GM23338 (cell line): Measurements from ENCODE around the gene MAPK4. TPM values are rescaled to one million over a fixed set of nuclear protein-coding genes. Genes with fewer than 3 reads are reported as not detected.

Source experiments
- ATAC-seq: fragments of 200-7000 bp; cut with Tn5 transposase; 3 replicates; pipeline ENCODE4 v1.9.1; 2020
- DNase-seq: peaks from one replicate; pipeline ENCODE4 v3.0.0-alpha.2; 2015; ENCODE audit warnings: low spot score
- H2AFZ ChIP-seq: fragments of 200-600 bp; sonication (generic); 2 replicates; pipeline ENCODE4 v1.8.0; 2016; ENCODE audit warnings: antibody characterized with exemption, mild to moderate bottlenecking, moderate library complexity
- H3F3A ChIP-seq: fragments of 200-600 bp; sonication (generic); replicated peaks from 2 replicates; pipeline ENCODE4 v1.8.0; 2017; ENCODE audit warnings: antibody characterized with exemption, mixed run types, low read depth
- H3K27ac ChIP-seq: fragments of 200-600 bp; sonication (generic); 2 replicates; pipeline ENCODE4 v1.6.1; 2016; ENCODE audit warnings: low read depth
- H3K27me3 ChIP-seq: fragments of 200-600 bp; sonication (generic); 2 replicates; pipeline ENCODE4 v1.8.0; 2016; ENCODE audit warnings: mild to moderate bottlenecking, mixed run types, moderate library complexity; ENCODE audit not compliant: insufficient read depth
- H3K36me3 ChIP-seq: fragments of 200-600 bp; sonication (generic); 2 replicates; pipeline ENCODE4 v1.8.0; 2016; ENCODE audit warnings: mild to moderate bottlenecking; ENCODE audit not compliant: insufficient read depth
- H3K4me1 ChIP-seq: fragments of 200-600 bp; sonication (generic); 2 replicates; pipeline ENCODE4 v1.8.0; 2016; ENCODE audit warnings: mild to moderate bottlenecking, moderate library complexity; ENCODE audit not compliant: insufficient read depth
- H3K4me2 ChIP-seq: fragments of 200-600 bp; sonication (generic); 2 replicates; pipeline ENCODE4 v1.7.1; 2017; ENCODE audit warnings: mixed run types
- H3K4me3 ChIP-seq: fragments of 200-600 bp; sonication (generic); 2 replicates; pipeline ENCODE4 v1.6.1; 2016; ENCODE audit warnings: mixed run types
- H3K79me2 ChIP-seq: fragments of 200-600 bp; sonication (generic); replicated peaks from 2 replicates; pipeline ENCODE4 v1.8.0; 2017; ENCODE audit warnings: mild to moderate bottlenecking; ENCODE audit not compliant: insufficient read depth
- H3K9me2 ChIP-seq: fragments of 200-600 bp; sonication (generic); 2 replicates; pipeline ENCODE4 v1.8.0; 2017; ENCODE audit not compliant: insufficient read depth
- H4K20me1 ChIP-seq: fragments of 200-600 bp; sonication (generic); replicated peaks from 2 replicates; pipeline ENCODE4 v1.8.0; 2017; ENCODE audit warnings: mild to moderate bottlenecking; ENCODE audit not compliant: insufficient read depth
- H3K27ac Mint-ChIP-seq: 2 replicates; pipeline ENCODE4 v1.8.0; 2020; ENCODE audit warnings: inconsistent platforms, mild to moderate bottlenecking, moderate library complexity, mixed read lengths
- H3K27me3 Mint-ChIP-seq: 3 replicates; pipeline ENCODE4 v1.8.0; 2022; ENCODE audit warnings: low read depth, mild to moderate bottlenecking, moderate library complexity, mixed read lengths, inconsistent platforms; ENCODE audit not compliant: insufficient read depth, poor library complexity
- H3K36me3 Mint-ChIP-seq: 3 replicates; pipeline ENCODE4 v1.8.0; 2021; ENCODE audit warnings: low read depth, mild to moderate bottlenecking, inconsistent platforms, moderate library complexity, mixed read lengths
- H3K4me1 Mint-ChIP-seq: 3 replicates; pipeline ENCODE4 v1.8.0; 2020; ENCODE audit warnings: mild to moderate bottlenecking, inconsistent platforms, mixed read lengths
- H3K4me3 Mint-ChIP-seq: 3 replicates; pipeline ENCODE4 v1.8.0; 2021; ENCODE audit warnings: moderate library complexity, mild to moderate bottlenecking, inconsistent platforms, mixed read lengths
- H3K9me3 Mint-ChIP-seq: 3 replicates; pipeline ENCODE4 v1.8.0; 2020; ENCODE audit warnings: moderate library complexity, mild to moderate bottlenecking, inconsistent platforms, mixed read lengths
- CTCF ChIP-seq, 2 experiments: fragments of 200-600 bp in 1 of 2; sonication (generic) in 1 of 2; conservative IDR thresholded peaks; 2 replicates each; pipeline versions ENCODE4 v1.5.1 to v1.6.1; 2016 to 2017; ENCODE audit warnings: antibody characterized with exemption in 2 of 2, low read depth in 2 of 2, mild to moderate bottlenecking in 2 of 2, moderate library complexity in 1 of 2
- ETS1 ChIP-seq: IDR thresholded peaks from 2 replicates; pipeline ENCODE4 v1.6.1; 2016; ENCODE audit warnings: antibody characterized with exemption
- EZH2 ChIP-seq: fragments of 200-600 bp; sonication (generic); IDR thresholded peaks from one replicate; pipeline ENCODE4 v1.8.0; 2017; ENCODE audit warnings: antibody characterized with exemption, mild to moderate bottlenecking, low read depth; ENCODE audit not compliant: unreplicated experiment
- EZH2phosphoT487 ChIP-seq: fragments of 200-600 bp; sonication (generic); IDR thresholded peaks from one replicate; pipeline ENCODE4 v1.8.1; 2018; ENCODE audit warnings: antibody characterized with exemption; ENCODE audit not compliant: unreplicated experiment
- NANOG ChIP-seq: IDR thresholded peaks from 2 replicates; pipeline ENCODE4 v1.6.1; 2016; ENCODE audit warnings: antibody characterized with exemption, borderline replicate concordance
- POLR2AphosphoS5 ChIP-seq: IDR thresholded peaks from 2 replicates; pipeline ENCODE4 v1.6.1; 2016; ENCODE audit warnings: antibody characterized with exemption, low read depth
- REST ChIP-seq: IDR thresholded peaks from one replicate; pipeline ENCODE4 v1.6.1; 2018; ENCODE audit warnings: antibody characterized with exemption; ENCODE audit not compliant: unreplicated experiment
- STAT1 ChIP-seq: IDR thresholded peaks from one replicate; pipeline ENCODE4 v1.6.1; 2016; ENCODE audit warnings: antibody characterized with exemption; ENCODE audit not compliant: unreplicated experiment
- ZNF114 ChIP-seq: fragments of 250-450 bp; sonication (Bioruptor Pico); IDR thresholded peaks from 2 replicates; pipeline ENCODE4 v1.5.0; 2020; ENCODE audit warnings: mild to moderate bottlenecking, moderate library complexity
- ZNF331 ChIP-seq: fragments of 250-450 bp; sonication (Bioruptor Pico); IDR thresholded peaks from 2 replicates; pipeline ENCODE4 v1.5.0; 2020; ENCODE audit warnings: low read depth, mild to moderate bottlenecking, moderate library complexity
- ZNF462 ChIP-seq: fragments of 250-450 bp; sonication (Bioruptor Pico); IDR thresholded peaks from 2 replicates; pipeline ENCODE4 v1.5.0; 2020; ENCODE audit warnings: mild to moderate bottlenecking, moderate library complexity
- polyA plus RNA-seq: library from polyadenylated mRNA; unstranded; fragments of >200 nt; fragmentation: Nextera tagmentation; extraction: Ambion mirVana; gene quantifications from 2 replicates; pipeline ENCODE4 v1.2.1, GENCODE V29; 2016
- total RNA-seq: library from RNA; depleted of rRNA; stranded (reverse); fragments of >200 nt; shearing (Covaris generic); gene quantifications from 2 replicates; pipeline ENCODE4 v1.2.3, GENCODE V29; 2014

The MAPK4 gene
- total and polyA plus RNA-seq, 2 experiments from 2014 or later: 1.3 to 4.4 TPM

- no peak for DNase-seq
- Histone ChIP-seq H3F3A (no peaks in the 10 kb centered on the region), H2AFZ (no peak overlapping the region), H3K4me3 (no peak overlapping the region), H3K36me3 (no peaks in the 10 kb centered on the region), H3K27me3 (no peaks in the 10 kb centered on the region), H3K4me1 (no peaks in the 10 kb centered on the region), H3K27ac (no peak overlapping the region), H3K4me2 (no peak overlapping the region), H3K79me2 (no peaks in the 10 kb centered on the region), H3K9me2 (peaks cover 3% of the 10 kb centered on the region; the same call in 1 of the 2 replicates), H4K20me1 (no peaks in the 10 kb centered on the region)
- Mint-ChIP-seq H3K27me3 (peaks cover 7% of the 10 kb centered on the region), H3K4me3 (no peak overlapping the region), H3K4me1 (peaks cover 9% of the 10 kb centered on the region; the same call in 2 of the 3 replicates), H3K27ac (no peak overlapping the region), H3K9me3 (peaks cover 6% of the 10 kb centered on the region; the same call in 2 of the 3 replicates), H3K36me3 (no peaks in the 10 kb centered on the region)
- ATAC-seq: no peak
- TF ChIP-seq NANOG: no peak
- no peak for TF ChIP-seq ZNF114
- TF ChIP-seq CTCF (conservative IDR thresholded peaks at IDR 0.05; ENCODE audit: low read depth in 2 of 2): no peak
- no peak for TF ChIP-seq EZH2phosphoT487
- TF ChIP-seq ZNF462 (CRISPR knock-in tag): no peak
- no peak for TF ChIP-seq STAT1
- no peak for TF ChIP-seq POLR2AphosphoS5
- no peak for TF ChIP-seq ETS1
- no peak for TF ChIP-seq EZH2
- no peak for TF ChIP-seq REST
- no peak for TF ChIP-seq ZNF331 (CRISPR knock-in tag)
These were observed 194.4 kb downstream of the MAPK4 start for GRCh38 chr18:50754297-50754696.
